ENCODE data around the gene UNKL.

Gene UNKL

DNA sequence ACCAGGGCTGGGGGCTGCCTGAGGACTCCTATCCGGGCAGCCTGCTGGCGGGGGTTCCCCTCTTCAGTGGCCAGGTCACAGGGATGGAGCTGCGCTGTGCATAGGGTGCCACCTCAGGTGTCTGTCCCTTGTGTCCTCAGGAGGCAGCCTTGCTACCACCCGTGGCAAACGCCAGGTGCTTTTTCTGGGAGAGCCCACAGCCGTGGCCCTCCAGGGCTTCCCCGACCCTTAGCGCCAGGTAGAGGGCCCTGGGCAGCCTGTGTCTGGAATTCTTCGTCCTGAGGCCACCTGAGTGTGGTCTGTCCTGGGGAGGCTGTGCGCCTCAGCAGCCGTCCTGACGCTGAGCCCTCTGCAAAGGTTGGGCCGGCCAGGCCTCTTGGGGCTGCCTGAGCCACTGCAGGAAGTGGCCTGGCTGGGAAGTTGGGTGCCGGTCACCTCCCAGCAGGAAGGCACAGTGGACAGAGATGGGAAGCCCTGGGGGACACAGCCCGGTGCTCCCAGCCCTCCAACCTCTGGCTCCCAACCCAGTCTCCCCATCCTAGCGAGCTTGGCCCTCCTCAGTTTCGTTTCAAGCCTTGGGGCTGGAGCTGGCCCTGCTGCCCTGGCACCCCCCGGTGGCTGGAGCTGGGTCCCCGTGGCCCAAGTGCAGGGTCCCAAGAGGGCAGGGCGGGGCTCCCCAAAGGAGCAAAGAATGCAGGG is 88.7 kb downstream of the UNKL start:
- no peak for DNase-seq (ENCODE audit: low spot score)

DNA sequence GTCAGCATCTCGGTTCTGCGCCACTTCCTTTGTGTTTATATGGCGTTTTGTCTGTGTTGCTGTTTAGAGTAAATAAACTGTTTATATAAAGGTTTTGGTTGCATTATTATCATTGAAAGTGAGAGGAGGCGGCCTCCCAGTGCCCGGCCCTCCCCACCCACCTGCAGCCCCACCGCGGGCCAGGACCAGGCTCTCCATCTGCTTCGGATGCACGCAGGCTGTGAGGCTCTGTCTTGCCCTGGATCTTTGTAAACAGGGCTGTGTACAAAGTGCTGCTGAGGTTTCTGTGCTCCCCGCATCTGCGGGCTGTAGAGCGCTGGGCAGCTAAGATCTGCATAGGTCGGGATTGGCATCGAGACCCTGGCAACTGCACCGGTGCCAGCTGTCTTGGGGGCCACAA is 89.2 kb downstream of the UNKL start:
- no peak for DNase-seq (ENCODE audit: low spot score)

DNA sequence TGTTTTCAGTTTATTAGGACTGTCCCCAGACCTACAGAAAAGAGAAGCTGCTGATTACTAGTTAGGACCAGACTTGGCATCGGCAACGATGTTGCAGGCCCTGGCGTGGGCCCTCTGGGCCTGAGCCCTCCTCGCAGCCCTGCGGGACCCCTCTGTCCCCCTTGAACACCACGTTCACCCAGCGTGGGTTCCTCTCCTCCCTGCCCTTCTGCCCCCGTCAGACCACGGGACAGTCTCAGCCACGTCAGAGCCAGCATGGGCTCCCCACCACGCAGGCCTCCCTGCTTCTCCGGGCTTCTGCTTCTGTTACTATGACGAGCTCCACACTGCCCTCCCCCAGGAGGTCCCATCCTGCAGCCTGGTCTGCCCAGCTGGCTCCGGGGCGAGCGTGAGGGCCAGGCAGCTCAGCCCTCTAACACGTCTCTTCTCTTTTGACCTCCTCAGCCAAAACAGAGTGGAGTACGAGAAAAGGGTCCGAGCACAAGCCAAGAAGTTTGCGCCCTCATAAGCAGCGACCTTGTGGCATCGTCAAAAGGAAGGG is 90.1 kb downstream of the UNKL start:
- no peak for DNase-seq (ENCODE audit: low spot score)

DNA sequence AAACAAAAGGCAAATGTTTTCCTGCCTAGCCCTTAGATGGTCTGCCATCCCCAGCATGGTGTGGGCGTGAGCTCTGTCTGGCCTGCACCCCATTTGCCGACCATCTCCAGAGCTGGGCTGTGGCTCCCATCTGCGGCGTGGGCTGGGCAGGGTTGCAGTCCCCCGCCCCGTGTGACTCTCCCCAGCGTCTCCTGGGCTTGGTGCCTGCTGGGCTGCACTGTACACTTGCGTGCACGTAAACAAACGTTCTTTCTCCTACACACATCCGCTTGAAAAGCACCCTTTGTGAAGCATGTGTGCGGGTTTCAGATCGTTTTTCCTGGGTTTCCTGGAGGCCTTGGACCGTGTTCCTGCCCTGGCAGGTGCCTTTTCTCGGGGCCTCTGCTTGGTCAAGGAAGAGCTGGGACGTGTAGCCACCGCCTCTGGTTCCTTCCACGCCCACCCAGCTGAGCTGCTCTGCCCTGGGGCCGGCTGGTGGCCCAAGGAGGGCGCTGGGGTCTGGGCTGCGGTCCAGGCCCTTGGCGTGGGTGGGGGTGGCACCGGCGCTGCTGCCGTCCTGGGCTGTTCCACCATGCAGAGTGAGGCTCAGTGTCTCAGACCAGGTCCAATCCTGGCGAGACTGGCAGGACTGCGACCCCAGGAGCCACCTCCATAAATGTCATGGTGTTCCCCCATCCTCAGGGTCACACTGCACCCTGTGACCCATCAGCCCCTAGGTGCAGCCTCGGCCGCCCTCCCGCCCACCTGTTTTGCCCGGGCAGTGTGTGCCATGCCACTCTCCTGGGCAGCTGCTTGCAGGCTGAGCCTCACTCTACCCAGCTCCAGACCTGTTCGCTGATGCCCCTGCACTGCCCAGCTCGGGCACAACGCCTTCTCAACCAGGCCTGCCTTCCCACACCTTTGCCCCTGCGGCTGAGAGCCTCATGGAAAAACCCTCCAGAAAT is 90.9 kb downstream of the UNKL start:
- DNase-seq (ENCODE audit: low spot score): no peak

- no peak for DNase-seq (ENCODE audit: low spot score)
Measured at GRCh38 chr16:1322407-1322806, 92.1 kb downstream of the UNKL start.

GRCh38 chr16:1320658-1321240 is 93.8 kb downstream of the UNKL start:
- DNase-seq (ENCODE audit: low spot score): no peak

DNA sequence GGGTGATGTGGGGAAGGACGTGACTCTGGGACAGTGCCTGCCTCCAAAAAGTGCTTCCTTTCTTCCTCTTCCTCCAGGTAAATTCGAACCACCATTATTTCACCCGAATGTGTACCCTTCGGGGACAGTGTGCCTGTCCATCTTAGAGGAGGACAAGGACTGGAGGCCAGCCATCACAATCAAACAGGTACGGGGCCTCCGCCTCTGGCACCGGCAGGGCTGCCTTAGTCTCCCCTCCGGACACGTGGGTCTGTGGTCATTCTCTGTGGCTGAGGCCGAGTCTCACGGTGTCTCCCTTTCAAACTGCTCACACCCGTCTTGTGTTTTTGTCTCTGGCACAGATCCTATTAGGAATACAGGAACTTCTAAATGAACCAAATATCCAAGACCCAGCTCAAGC is 94.4 kb downstream of the UNKL start:
- no peak for DNase-seq (ENCODE audit: low spot score)

GRCh38 chr16:1319041-1319440 is 95.5 kb downstream of the UNKL start:
- no peak for DNase-seq (ENCODE audit: low spot score)

- no peak for DNase-seq (ENCODE audit: low spot score)
Measured at GRCh38 chr16:1318268-1318545, 96.3 kb downstream of the UNKL start.

DNA sequence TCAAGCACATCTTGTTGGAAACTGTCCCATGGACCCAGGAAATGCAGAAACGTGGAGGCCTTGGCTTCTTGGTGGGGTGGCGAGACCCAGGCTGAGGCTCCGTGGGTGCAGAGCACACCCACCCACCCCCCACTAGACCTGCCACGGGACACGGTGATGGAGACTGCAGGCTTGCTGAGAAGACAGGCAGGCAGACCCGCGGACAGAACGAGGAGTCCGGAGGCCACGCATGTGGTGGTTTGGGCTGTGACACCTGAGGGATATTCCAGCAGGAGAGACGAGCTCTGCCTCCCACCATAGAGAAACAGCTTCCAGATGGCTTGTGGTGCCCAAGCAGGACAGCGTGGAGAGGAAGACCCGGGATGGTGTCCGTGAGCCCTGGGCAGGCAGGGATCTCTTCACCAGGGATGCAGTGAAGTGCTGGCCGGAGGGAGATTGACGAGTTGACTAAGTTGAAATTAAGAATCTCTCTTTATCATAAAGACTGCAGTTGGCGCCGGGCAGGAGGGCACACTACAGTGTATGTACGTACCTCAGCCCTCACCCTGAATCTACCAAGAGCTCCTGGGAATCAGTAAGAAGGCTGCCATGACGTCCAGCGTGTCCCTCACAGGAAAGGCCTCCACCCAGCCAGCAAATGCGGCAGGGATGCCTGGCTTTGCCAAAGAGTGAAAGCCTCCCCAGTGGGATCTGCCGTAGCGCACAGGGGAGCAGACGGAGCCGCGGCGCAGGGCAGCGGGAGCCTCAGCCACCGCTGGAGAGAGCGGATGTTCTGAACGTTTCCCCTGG is 96.8 kb downstream of the UNKL start:
- DNase-seq (ENCODE audit: low spot score): no peak

DNA sequence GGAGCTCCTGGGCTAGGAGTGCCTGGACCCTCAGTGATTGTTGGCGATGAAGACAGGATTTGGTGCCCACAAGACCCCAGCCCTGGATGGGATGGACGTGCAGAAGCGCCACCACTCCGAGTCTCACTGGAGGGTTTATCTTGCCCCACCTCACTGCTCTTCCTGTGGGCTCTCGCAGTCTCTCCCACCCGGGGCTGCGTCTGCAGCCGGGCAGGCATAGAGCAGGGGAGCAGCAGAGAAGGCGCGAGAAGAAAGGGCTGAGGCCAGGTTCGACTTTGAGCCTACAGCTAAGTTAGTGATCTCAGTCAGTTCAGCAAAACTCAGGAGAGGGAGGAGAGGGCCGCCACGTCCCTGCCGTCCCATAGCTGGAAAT is 98.5 kb downstream of the UNKL start:
- no peak for DNase-seq (ENCODE audit: low spot score)

GRCh38 chr16:1315081-1316032 is 99.1 kb downstream of the UNKL start:
- no peak for DNase-seq (ENCODE audit: low spot score)

- no peak for DNase-seq (ENCODE audit: low spot score)
Measured at GRCh38 chr16:1314399-1315068, 100.0 kb downstream of the UNKL start.

DNA sequence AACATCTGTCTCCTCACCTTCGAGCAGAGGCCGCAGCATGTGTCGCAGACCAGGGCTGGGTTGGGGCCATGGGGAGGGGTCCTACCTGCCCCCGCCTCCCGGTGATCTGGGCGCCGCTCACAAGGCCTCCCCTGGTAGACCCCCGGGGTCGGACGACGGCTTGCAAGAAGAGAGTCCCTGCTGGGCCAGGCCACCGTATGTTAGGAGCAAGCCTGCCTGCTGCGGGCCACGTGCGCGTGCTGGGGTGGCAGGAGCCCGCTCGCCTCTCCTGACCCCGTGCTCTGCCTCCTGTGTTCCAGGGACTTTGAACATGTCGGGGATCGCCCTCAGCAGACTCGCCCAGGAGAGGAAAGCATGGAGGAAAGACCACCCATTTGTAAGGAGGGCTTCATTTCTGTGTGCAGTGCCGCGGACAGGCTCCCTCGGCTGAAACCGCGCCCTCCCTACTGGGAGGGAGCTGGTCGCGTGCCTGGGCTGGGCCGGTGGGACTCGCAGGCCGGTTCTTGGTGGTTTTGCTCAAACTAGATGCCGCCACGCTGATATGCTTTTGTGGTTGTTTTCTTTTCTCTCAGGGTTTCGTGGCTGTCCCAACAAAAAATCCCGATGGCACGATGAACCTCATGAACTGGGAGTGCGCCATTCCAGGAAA is 100.7 kb downstream of the UNKL start:
- DNase-seq (ENCODE audit: low spot score): no peak
